SK-N-SH (cell line): ENCODE measurements around the gene TCIRG1. TPM values are rescaled to one million over a fixed set of nuclear protein-coding genes. Genes with fewer than 3 reads are reported as not detected.

ENCODE experiments used
- CTCF ChIA-PET: fragments of 300-600, 350-600 bp; formaldehyde crosslinking; extraction: SDS; loops from one replicate; lab custom pipeline; 2021; lab: Yijun Ruan, JAX
- POLR2A ChIA-PET: fragments of 350-600 bp; sonication (Branson Sonifier 250); formaldehyde crosslinking; extraction: SDS; loops from one replicate; lab custom pipeline; 2020; ENCODE audit warnings: antibody characterized with exemption, inconsistent platforms; lab: Yijun Ruan, JAX
- DNase-seq: peaks from one replicate; pipeline ENCODE4 v3.0.0; 2012
- H2AFZ ChIP-seq: fragments of 200-600 bp; sonication (generic); 2 replicates; pipeline ENCODE4 v1.8.1; 2016; ENCODE audit warnings: antibody characterized with exemption, mild to moderate bottlenecking, low read depth
- H3F3A ChIP-seq: fragments of 200-600 bp; sonication (generic); replicated peaks from 2 replicates; pipeline ENCODE3; 2016; ENCODE audit warnings: antibody characterized with exemption, mild to moderate bottlenecking; ENCODE audit not compliant: insufficient read depth
- H3K27ac ChIP-seq, 2 experiments: fragments of 200-500 bp in 1 of 2; fragments of 200-600 bp in 1 of 2; sonication (Bioruptor generic) in 1 of 2; sonication (generic), shearing (Covaris generic) in 1 of 2; 2 replicates each; pipeline versions ENCODE4 v1.5.1 to v1.6.1; 2014 to 2016; ENCODE audit warnings: low read depth in 2 of 2, inconsistent platforms in 1 of 2, low read length in 1 of 2, mild to moderate bottlenecking in 1 of 2, mixed read lengths in 1 of 2
- H3K27me3 ChIP-seq: fragments of 200-600 bp; sonication (generic), shearing (Covaris generic); 2 replicates; pipeline ENCODE4 v1.6.1; 2016; ENCODE audit warnings: mixed run types; ENCODE audit not compliant: insufficient read depth
- H3K36me3 ChIP-seq, 2 experiments: fragments of 200-500 bp in 1 of 2; fragments of 200-600 bp in 1 of 2; sonication (Bioruptor generic) in 1 of 2; sonication (generic) in 1 of 2; replicated peaks in 1 of 2; 2 replicates each; pipeline versions ENCODE3 to v1.5.1; 2014 to 2016; ENCODE audit warnings: low read length in 1 of 2, mild to moderate bottlenecking in 1 of 2; ENCODE audit not compliant: insufficient read depth in 2 of 2, control insufficient read depth in 1 of 2
- H3K4me1 ChIP-seq, 2 experiments: fragments of 200-500 bp in 1 of 2; fragments of 200-600 bp in 1 of 2; sonication (Bioruptor generic) in 1 of 2; sonication (generic), shearing (Covaris generic) in 1 of 2; 2 replicates each; pipeline versions ENCODE4 v1.5.1 to v1.6.1; 2014 to 2016; ENCODE audit warnings: low read depth in 1 of 2, low read length in 1 of 2, mixed run types in 1 of 2; ENCODE audit not compliant: insufficient read depth in 2 of 2, control insufficient read depth in 1 of 2
- H3K4me2 ChIP-seq: fragments of 200-600 bp; sonication (generic), shearing (Covaris generic); 2 replicates; pipeline ENCODE4 v1.6.1; 2017; ENCODE audit warnings: mixed run types
- H3K4me3 ChIP-seq, 2 experiments: fragments of 200-500 bp in 1 of 2; fragments of 200-600 bp in 1 of 2; sonication (Bioruptor generic) in 1 of 2; sonication (generic), shearing (Covaris generic) in 1 of 2; 2 replicates each; pipeline versions ENCODE4 v1.5.1 to v1.8.1; 2014 to 2016; ENCODE audit warnings: low read depth in 2 of 2, inconsistent platforms in 1 of 2, low read length in 1 of 2, mild to moderate bottlenecking in 1 of 2, mixed read lengths in 1 of 2, moderate library complexity in 1 of 2
- H3K79me2 ChIP-seq: fragments of 200-600 bp; sonication (generic); 2 replicates; pipeline ENCODE4 v1.8.1; 2017; ENCODE audit warnings: mild to moderate bottlenecking; ENCODE audit not compliant: insufficient read depth
- H3K9ac ChIP-seq: fragments of 200-600 bp; sonication (generic); 2 replicates; pipeline ENCODE4 v1.6.1; 2017; ENCODE audit warnings: mixed run types
- H3K9me2 ChIP-seq: fragments of 200-600 bp; sonication (generic); 2 replicates; pipeline ENCODE4 v1.6.1; 2017; ENCODE audit warnings: mixed run types
- H3K9me3 ChIP-seq: fragments of 200-600 bp; sonication (generic); 2 replicates; pipeline ENCODE4 v1.6.1; 2017; ENCODE audit warnings: mixed run types, mild to moderate bottlenecking, moderate library complexity
- H4K20me1 ChIP-seq: fragments of 200-600 bp; sonication (generic); 2 replicates; pipeline ENCODE4 v1.6.1; 2017; ENCODE audit warnings: mild to moderate bottlenecking, mixed run types; ENCODE audit not compliant: insufficient read depth
- GABPA ChIP-seq: IDR thresholded peaks from 2 replicates; pipeline ENCODE4 v1.4.0; 2012; ENCODE audit warnings: low read depth, mild to moderate bottlenecking
- MAX ChIP-seq: IDR thresholded peaks from 2 replicates; pipeline ENCODE4 v1.4.0; 2012; ENCODE audit warnings: low read depth
- MXI1 ChIP-seq: IDR thresholded peaks from 2 replicates; pipeline ENCODE4 v1.6.1; 2012; ENCODE audit warnings: mild to moderate bottlenecking, low read depth, low read length, improper control_type of control experiment
- NRF1 ChIP-seq: IDR thresholded peaks from 2 replicates; pipeline ENCODE4 v1.6.1; 2012; ENCODE audit warnings: low read depth, mild to moderate bottlenecking, low read length
- POLR2AphosphoS5 ChIP-seq: IDR thresholded peaks from 2 replicates; pipeline ENCODE4 v1.6.1; 2012; ENCODE audit warnings: low read depth, low read length
- RCOR1 ChIP-seq: fragments of 150-350 bp; IDR thresholded peaks from 2 replicates; pipeline ENCODE4 v1.6.1; 2017; ENCODE audit warnings: antibody characterized with exemption, low read length
- SIN3A ChIP-seq: IDR thresholded peaks from 2 replicates; pipeline ENCODE4 v1.6.1; 2012; ENCODE audit warnings: low read depth, mild to moderate bottlenecking, low read length, moderate library complexity, borderline replicate concordance
- TAF1 ChIP-seq: IDR thresholded peaks from 2 replicates; pipeline ENCODE4 v1.6.1; 2012; ENCODE audit warnings: low read depth, mild to moderate bottlenecking, low read length, moderate library complexity, borderline replicate concordance
- USF1 ChIP-seq: IDR thresholded peaks from 2 replicates; pipeline ENCODE4 v1.4.0; 2012; ENCODE audit warnings: low read depth, borderline replicate concordance
- USF2 ChIP-seq: fragments of 150-350 bp; IDR thresholded peaks from 2 replicates; pipeline ENCODE4 v1.6.1; 2017; ENCODE audit warnings: antibody characterized with exemption, low read length, low read depth, borderline replicate concordance
- WGBS: methylation state at CpG from one replicate; pipeline ENCODE4 v1.1.6; 2017; ENCODE audit warnings: low lambda C conversion rate; 5-methylcytosine and 5-hydroxymethylcytosine counted together
- polyA plus RNA-seq, 3 experiments: library from polyadenylated mRNA; depleted of rRNA; stranded (reverse); fragments of >200 nt; gene quantifications; 2 replicates each; pipeline ENCODE4 v1.2.3, GENCODE V29; 2012

Gene TCIRG1
- polyA plus RNA-seq, 1 of the 3 experiments (the other 2 are of a cell fraction): 0.58 TPM

- CTCF ChIA-PET: interaction anchor here (1.1 to 2.3 kb wide), 3 partner anchors 11 to 313 kb away, joined by 4 to 12 read pairs (median 7); no protein-coding TSS in a partner anchor
- peak within 1 kb of the TSS; percentile 62 to 68 for H3K4me3 ChIP-seq
- H3K27me3 ChIP-seq: no peaks in the 10 kb centered on the region
- POLR2A ChIA-PET: no interaction called here
- no peaks in the 10 kb centered on the region for H3K9me3 ChIP-seq
- no peaks in the 10 kb centered on the region for H4K20me1 ChIP-seq
- no peak within 1 kb of the TSS; a peak in 1 of 4 replicates for H3K27ac ChIP-seq
- TF ChIP-seq USF2 (no peak), USF1 (peak; percentile 62; the same call in 1 of the 2 replicates), MXI1 (peak; percentile 89), POLR2AphosphoS5 (peak; percentile 43; the same call in 1 of the 2 replicates), NRF1 (peak; percentile 65), SIN3A (0 out of 2 replicates have a peak, but pooled peaks have one; percentile 38), TAF1 (no peak), MAX (peak; percentile 59), RCOR1 (peak; percentile 48; the same call in 1 of the 2 replicates)
- peak within 1 kb of the TSS; percentile 55 for H3K9ac ChIP-seq
- WGBS: 4% methylated on average over 7 of the region's 64 CpGs
- H3K36me3 ChIP-seq: no peaks in the 10 kb centered on the region
- H3K79me2 ChIP-seq: no peaks in the 10 kb centered on the region
- peaks cover 3% of the 10 kb centered on the region for H3F3A ChIP-seq
- peak within 1 kb of the TSS; percentile 77 for H3K4me2 ChIP-seq
- H3K9me2 ChIP-seq: no peaks in the 10 kb centered on the region
- DNase-seq: peak; percentile 97
- peaks cover 0 to 13% of the 10 kb centered on the region in 2 experiments; a peak in 1 of 4 replicates for H3K4me1 ChIP-seq
- H2AFZ ChIP-seq: peak within 1 kb of the TSS; percentile 80; the same call in 1 of the 2 replicates
Observed at GRCh38 chr11:68003846-68004550, 34.8 kb upstream of the TCIRG1 start, which contains the start of gene UNC93B1. Gene UNC93B1, minus strand, starts transcription at chr11:68004097. Its CDS starts 54 bp downstream, at chr11:68004043.

GRCh38 chr11:68004551-68005335 is 34.1 kb upstream of the TCIRG1 start:
- WGBS: 74% methylated on average over 12 of the region's 14 CpGs
- no peak overlapping the region for H3K27ac ChIP-seq
- H3K9me3 ChIP-seq: no peaks in the 10 kb centered on the region
- peak overlapping the region; percentile 55 for H3K9ac ChIP-seq
- peak overlapping the region; percentile 77 for H3K4me2 ChIP-seq
- no peaks in the 10 kb centered on the region for H3K27me3 ChIP-seq
- H3F3A ChIP-seq: peaks cover 7% of the 10 kb centered on the region
- H2AFZ ChIP-seq: peak overlapping the region; percentile 80; the same call in 1 of the 2 replicates
- TF ChIP-seq GABPA: no peak
- H3K79me2 ChIP-seq: no peaks in the 10 kb centered on the region
- H4K20me1 ChIP-seq: no peaks in the 10 kb centered on the region
- ChIA-PET POLR2A (no interaction called here), CTCF (interaction anchor here (1.1 to 2.0 kb wide), 3 partner anchors 11 to 313 kb away, joined by 3 to 7 read pairs (median 4); no protein-coding TSS in a partner anchor)
- DNase-seq: no peak
- H3K9me2 ChIP-seq: no peaks in the 10 kb centered on the region
- H3K4me3 ChIP-seq: peak overlapping the region; percentile 62 to 68
- no peaks in the 10 kb centered on the region for H3K36me3 ChIP-seq
- H3K4me1 ChIP-seq: peaks cover 0 to 14% of the 10 kb centered on the region in 2 experiments; a peak in 1 of 4 replicates
